SK-N-SH (cell line): ENCODE measurements around the gene CDRT15L2. TPM values are rescaled to one million over a fixed set of nuclear protein-coding genes. Genes with fewer than 3 reads are reported as not detected.
"Not testable (repeated sequence)": the region's sequence is repeated elsewhere in the genome, so short reads cannot be mapped to it uniquely, and the experiment has no call there.

Experiments
- CTCF ChIA-PET: fragments of 300-600, 350-600 bp; formaldehyde crosslinking; extraction: SDS; loops from one replicate; lab custom pipeline; 2021; lab: Yijun Ruan, JAX
- POLR2A ChIA-PET: fragments of 350-600 bp; sonication (Branson Sonifier 250); formaldehyde crosslinking; extraction: SDS; loops from one replicate; lab custom pipeline; 2020; ENCODE audit warnings: antibody characterized with exemption, inconsistent platforms; lab: Yijun Ruan, JAX
- DNase-seq: peaks from one replicate; pipeline ENCODE4 v3.0.0; 2012
- H2AFZ ChIP-seq: fragments of 200-600 bp; sonication (generic); 2 replicates; pipeline ENCODE4 v1.8.1; 2016; ENCODE audit warnings: antibody characterized with exemption, mild to moderate bottlenecking, low read depth
- H3F3A ChIP-seq: fragments of 200-600 bp; sonication (generic); replicated peaks from 2 replicates; pipeline ENCODE3; 2016; ENCODE audit warnings: antibody characterized with exemption, mild to moderate bottlenecking; ENCODE audit not compliant: insufficient read depth
- H3K27ac ChIP-seq, 2 experiments: fragments of 200-500 bp in 1 of 2; fragments of 200-600 bp in 1 of 2; sonication (Bioruptor generic) in 1 of 2; sonication (generic), shearing (Covaris generic) in 1 of 2; 2 replicates each; pipeline versions ENCODE4 v1.5.1 to v1.6.1; 2014 to 2016; ENCODE audit warnings: low read depth in 2 of 2, inconsistent platforms in 1 of 2, low read length in 1 of 2, mild to moderate bottlenecking in 1 of 2, mixed read lengths in 1 of 2
- H3K27me3 ChIP-seq: fragments of 200-600 bp; sonication (generic), shearing (Covaris generic); 2 replicates; pipeline ENCODE4 v1.6.1; 2016; ENCODE audit warnings: mixed run types; ENCODE audit not compliant: insufficient read depth
- H3K36me3 ChIP-seq, 2 experiments: fragments of 200-500 bp in 1 of 2; fragments of 200-600 bp in 1 of 2; sonication (Bioruptor generic) in 1 of 2; sonication (generic) in 1 of 2; replicated peaks in 1 of 2; 2 replicates each; pipeline versions ENCODE3 to v1.5.1; 2014 to 2016; ENCODE audit warnings: low read length in 1 of 2, mild to moderate bottlenecking in 1 of 2; ENCODE audit not compliant: insufficient read depth in 2 of 2, control insufficient read depth in 1 of 2
- H3K4me1 ChIP-seq, 2 experiments: fragments of 200-500 bp in 1 of 2; fragments of 200-600 bp in 1 of 2; sonication (Bioruptor generic) in 1 of 2; sonication (generic), shearing (Covaris generic) in 1 of 2; 2 replicates each; pipeline versions ENCODE4 v1.5.1 to v1.6.1; 2014 to 2016; ENCODE audit warnings: low read depth in 1 of 2, low read length in 1 of 2, mixed run types in 1 of 2; ENCODE audit not compliant: insufficient read depth in 2 of 2, control insufficient read depth in 1 of 2
- H3K4me2 ChIP-seq: fragments of 200-600 bp; sonication (generic), shearing (Covaris generic); 2 replicates; pipeline ENCODE4 v1.6.1; 2017; ENCODE audit warnings: mixed run types
- H3K4me3 ChIP-seq, 2 experiments: fragments of 200-500 bp in 1 of 2; fragments of 200-600 bp in 1 of 2; sonication (Bioruptor generic) in 1 of 2; sonication (generic), shearing (Covaris generic) in 1 of 2; 2 replicates each; pipeline versions ENCODE4 v1.5.1 to v1.8.1; 2014 to 2016; ENCODE audit warnings: low read depth in 2 of 2, inconsistent platforms in 1 of 2, low read length in 1 of 2, mild to moderate bottlenecking in 1 of 2, mixed read lengths in 1 of 2, moderate library complexity in 1 of 2
- H3K79me2 ChIP-seq: fragments of 200-600 bp; sonication (generic); 2 replicates; pipeline ENCODE4 v1.8.1; 2017; ENCODE audit warnings: mild to moderate bottlenecking; ENCODE audit not compliant: insufficient read depth
- H3K9ac ChIP-seq: fragments of 200-600 bp; sonication (generic); 2 replicates; pipeline ENCODE4 v1.6.1; 2017; ENCODE audit warnings: mixed run types
- H3K9me2 ChIP-seq: fragments of 200-600 bp; sonication (generic); 2 replicates; pipeline ENCODE4 v1.6.1; 2017; ENCODE audit warnings: mixed run types
- H3K9me3 ChIP-seq: fragments of 200-600 bp; sonication (generic); 2 replicates; pipeline ENCODE4 v1.6.1; 2017; ENCODE audit warnings: mixed run types, mild to moderate bottlenecking, moderate library complexity
- H4K20me1 ChIP-seq: fragments of 200-600 bp; sonication (generic); 2 replicates; pipeline ENCODE4 v1.6.1; 2017; ENCODE audit warnings: mild to moderate bottlenecking, mixed run types; ENCODE audit not compliant: insufficient read depth
- WGBS: methylation state at CpG from one replicate; pipeline ENCODE4 v1.1.6; 2017; ENCODE audit warnings: low lambda C conversion rate; 5-methylcytosine and 5-hydroxymethylcytosine counted together
- polyA plus RNA-seq, 3 experiments: library from polyadenylated mRNA; depleted of rRNA; stranded (reverse); fragments of >200 nt; gene quantifications; 2 replicates each; pipeline ENCODE4 v1.2.3, GENCODE V29; 2012

The CDRT15L2 gene
- polyA plus RNA-seq, 1 of the 3 experiments (the other 2 are of a cell fraction): not detected

DNA sequence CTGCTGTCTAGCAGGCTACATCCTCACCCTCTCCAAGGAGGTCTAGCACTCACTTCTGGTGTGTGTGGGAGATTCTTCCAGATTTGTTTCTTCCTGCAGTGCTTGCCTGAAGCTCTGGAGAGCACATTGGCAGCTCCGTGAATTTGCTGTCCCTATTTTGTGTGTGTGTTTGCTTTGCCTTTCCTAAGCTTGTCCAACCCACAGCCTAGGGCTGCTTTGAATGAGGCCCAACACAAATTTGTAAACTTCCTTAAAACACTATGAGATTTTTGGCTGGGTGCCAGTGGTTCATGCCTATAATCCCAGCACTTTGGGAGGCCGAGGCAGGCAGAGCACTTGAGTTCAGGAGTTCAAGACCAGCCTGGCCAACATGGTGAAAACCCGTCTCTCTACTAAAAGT lies 38.7 kb upstream of the CDRT15L2 start:
- H3K27me3 ChIP-seq, H3K79me2 ChIP-seq, H3K4me2 ChIP-seq, H3K27ac ChIP-seq, CTCF ChIA-PET, H3K9me3 ChIP-seq, H3K36me3 ChIP-seq, H3K4me3 ChIP-seq, H2AFZ ChIP-seq, H3K4me1 ChIP-seq, H3K9me2 ChIP-seq, H3F3A ChIP-seq, H3K9ac ChIP-seq, DNase-seq, POLR2A ChIA-PET, H4K20me1 ChIP-seq: not testable (repeated sequence)
- 74% methylated on average over 2 of the region's 3 CpGs for WGBS

DNA sequence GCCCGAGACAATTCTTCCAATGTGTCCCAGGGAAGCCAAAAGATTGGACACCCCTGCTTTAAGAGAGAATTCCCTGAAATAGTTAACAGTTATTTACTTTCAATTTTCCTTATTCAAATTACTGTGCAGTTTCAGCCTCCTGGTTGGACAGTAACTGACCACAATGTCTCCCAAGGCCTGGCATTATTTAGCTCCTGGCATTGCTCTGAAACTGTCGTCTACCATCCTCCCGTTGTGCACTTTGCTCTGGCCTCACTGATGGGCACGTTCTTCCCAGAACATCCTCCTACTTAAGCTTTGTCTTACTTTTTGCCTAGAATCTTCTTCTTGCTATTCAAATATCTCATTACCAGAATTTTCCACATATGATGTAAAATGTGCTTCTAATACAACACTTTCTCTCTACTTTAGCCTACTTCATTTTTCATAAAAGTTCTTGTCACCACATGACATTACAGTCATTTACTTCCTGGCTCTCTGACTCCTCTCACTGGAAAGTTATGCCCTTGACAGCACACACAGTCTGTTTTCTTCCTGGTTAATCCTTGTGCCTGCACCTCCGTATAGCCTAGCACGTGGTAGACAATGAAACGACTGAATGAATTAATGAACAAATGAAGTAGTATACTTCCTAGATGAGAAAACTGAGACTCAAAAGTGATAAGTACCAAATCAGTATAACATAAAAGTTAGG lies 37.5 kb upstream of the CDRT15L2 start:
- H3K27me3 ChIP-seq, H3K9ac ChIP-seq, H3K79me2 ChIP-seq, H3K27ac ChIP-seq, H3K4me3 ChIP-seq, H3K9me3 ChIP-seq, H3K9me2 ChIP-seq, CTCF ChIA-PET, H3F3A ChIP-seq, POLR2A ChIA-PET, H3K4me1 ChIP-seq, H2AFZ ChIP-seq, DNase-seq, H4K20me1 ChIP-seq, H3K4me2 ChIP-seq, H3K36me3 ChIP-seq: not testable (repeated sequence)
- WGBS: 60% methylated on average over 7 of the region's 7 CpGs

DNA sequence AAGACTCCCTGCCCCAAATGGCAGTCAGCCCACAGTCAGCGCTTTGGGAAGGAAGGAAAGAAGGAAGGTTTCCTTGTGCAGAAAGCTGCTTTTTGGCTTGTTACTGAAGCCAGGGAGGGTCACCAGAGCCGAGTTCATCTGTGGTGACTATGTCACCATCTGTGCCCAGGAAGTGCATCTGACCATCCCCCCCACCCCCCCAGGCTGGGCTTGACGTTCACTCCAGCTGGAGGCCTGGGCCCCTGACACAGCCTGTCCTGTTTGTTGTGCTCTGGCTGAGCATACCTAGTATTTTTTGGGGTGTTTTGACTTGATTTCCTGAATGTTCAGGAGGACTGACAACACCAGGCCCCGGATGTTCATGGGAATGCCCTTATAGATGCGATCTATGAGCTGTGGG lies 31.6 kb upstream of the CDRT15L2 start:
- DNase-seq, H3K79me2 ChIP-seq, H3K4me2 ChIP-seq, H3K4me1 ChIP-seq, H3K27ac ChIP-seq, H3K36me3 ChIP-seq, H3K27me3 ChIP-seq, H3K4me3 ChIP-seq, H2AFZ ChIP-seq, H4K20me1 ChIP-seq, H3F3A ChIP-seq, H3K9me3 ChIP-seq, CTCF ChIA-PET, POLR2A ChIA-PET, H3K9ac ChIP-seq, H3K9me2 ChIP-seq: not testable (repeated sequence)
- 30% methylated on average over 2 of the region's 5 CpGs for WGBS

DNA sequence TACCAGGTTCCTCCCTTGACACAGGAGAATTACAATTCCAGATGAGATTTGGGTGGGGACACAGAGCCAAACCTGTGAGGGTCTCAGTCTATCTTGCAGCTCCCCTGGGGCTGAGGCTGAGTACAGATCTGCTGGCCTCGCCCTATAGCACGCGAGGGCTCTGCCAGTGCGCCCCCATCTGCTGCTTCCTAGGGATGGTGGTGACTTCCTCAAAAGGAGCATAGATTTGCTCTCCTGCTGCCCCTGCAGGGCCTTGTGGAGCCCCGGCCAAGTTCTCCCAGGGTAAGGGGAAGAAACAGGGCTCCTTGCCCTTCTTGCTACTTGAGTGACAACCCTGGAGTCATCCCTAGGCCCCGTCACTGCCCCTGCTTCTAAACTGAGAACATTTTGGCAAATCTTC lies 26.6 kb upstream of the CDRT15L2 start:
- POLR2A ChIA-PET, CTCF ChIA-PET, H3K36me3 ChIP-seq, DNase-seq, H3K79me2 ChIP-seq, H3F3A ChIP-seq, H3K27me3 ChIP-seq, H4K20me1 ChIP-seq, H3K9me3 ChIP-seq, H2AFZ ChIP-seq, H3K4me2 ChIP-seq, H3K9ac ChIP-seq, H3K4me3 ChIP-seq, H3K27ac ChIP-seq, H3K4me1 ChIP-seq, H3K9me2 ChIP-seq: not testable (repeated sequence)
- no CpG with 5 or more reads among the region's 6 CpGs for WGBS

DNA sequence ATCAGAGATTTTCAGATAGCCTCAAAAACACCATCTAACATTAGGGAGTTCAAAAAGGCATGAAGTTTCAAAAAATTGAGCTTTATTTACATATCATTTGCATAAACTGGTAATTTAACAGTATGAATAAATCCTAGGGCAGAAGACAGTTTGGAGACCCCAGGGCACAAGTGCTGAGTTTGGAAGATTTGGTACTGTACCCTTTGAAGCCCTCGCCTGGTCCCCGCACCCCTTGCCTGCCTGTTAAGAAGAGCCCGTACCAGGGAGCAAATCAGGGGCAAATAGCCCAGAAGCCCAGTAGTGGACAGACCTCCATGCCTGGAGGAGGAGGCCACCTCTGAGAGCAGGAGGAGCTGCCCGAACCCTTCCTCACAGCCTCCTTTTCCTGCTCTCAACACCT lies 24.8 kb upstream of the CDRT15L2 start:
- H3K9me3 ChIP-seq, H3K27me3 ChIP-seq, H4K20me1 ChIP-seq, POLR2A ChIA-PET, DNase-seq, CTCF ChIA-PET, H3K9me2 ChIP-seq, H3K27ac ChIP-seq, H2AFZ ChIP-seq, H3K79me2 ChIP-seq, H3K4me3 ChIP-seq, H3K4me2 ChIP-seq, H3K9ac ChIP-seq, H3K36me3 ChIP-seq, H3F3A ChIP-seq, H3K4me1 ChIP-seq: not testable (repeated sequence)
- WGBS: 73% methylated on average over 3 of the region's 4 CpGs

DNA sequence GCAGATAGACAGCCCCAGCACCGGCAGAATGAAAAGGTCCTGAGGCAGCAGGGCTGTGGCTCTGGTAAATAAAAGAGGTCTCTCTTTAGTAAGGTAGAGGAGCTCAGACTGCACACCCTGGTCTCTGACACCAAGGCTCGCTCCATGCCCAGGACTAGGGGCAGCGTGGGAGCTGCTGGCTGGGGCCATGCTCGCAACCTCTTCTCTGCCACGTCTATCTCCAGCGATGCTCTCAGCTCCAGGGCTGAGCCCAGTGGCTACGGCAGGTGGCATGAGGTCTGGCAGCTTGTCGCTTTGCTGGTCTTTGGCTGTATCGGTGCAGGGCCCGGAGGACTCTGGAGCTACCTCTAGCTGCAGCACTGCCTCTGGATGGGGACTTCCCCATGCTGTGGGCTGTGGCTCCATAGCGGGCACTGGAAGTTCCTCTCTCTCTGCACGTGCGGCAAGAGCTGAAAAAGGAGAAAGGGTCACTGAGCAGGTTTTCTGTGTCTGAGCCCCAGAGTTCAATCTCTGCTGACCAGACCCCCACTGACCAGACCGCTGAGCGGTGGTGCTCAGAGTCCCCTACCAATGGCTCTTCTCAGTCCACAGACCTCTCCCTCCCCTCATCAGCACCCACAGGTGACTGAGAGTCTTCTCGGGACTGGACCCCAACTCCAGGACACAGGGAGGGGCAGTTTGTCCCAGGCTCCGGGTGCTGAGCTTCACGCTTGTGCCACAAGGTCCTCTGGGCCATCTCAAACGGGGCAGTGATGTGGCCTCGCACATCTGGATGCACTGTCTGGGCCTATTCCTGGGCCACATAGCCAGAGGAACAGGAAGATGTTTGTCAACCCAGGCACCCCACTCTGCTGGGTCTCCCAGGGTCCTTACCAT lies 24.2 kb upstream of the CDRT15L2 start:
- POLR2A ChIA-PET, CTCF ChIA-PET, H4K20me1 ChIP-seq, H3K36me3 ChIP-seq, DNase-seq, H3K4me1 ChIP-seq, H3F3A ChIP-seq, H3K9ac ChIP-seq, H3K4me2 ChIP-seq, H3K4me3 ChIP-seq, H3K79me2 ChIP-seq, H3K27me3 ChIP-seq, H2AFZ ChIP-seq, H3K9me3 ChIP-seq, H3K27ac ChIP-seq, H3K9me2 ChIP-seq: not testable (repeated sequence)
- WGBS: 93% methylated on average over 3 of the region's 20 CpGs
